GM23248 (cell line): Measurements from ENCODE around the gene ISG15.

Source experiments
- EZH2 ChIP-seq: fragments of 200-600 bp; sonication (generic); IDR thresholded peaks from 2 replicates; pipeline ENCODE4 v1.6.1; 2018; ENCODE audit warnings: antibody characterized with exemption, mild to moderate bottlenecking; ENCODE audit not compliant: insufficient read depth, poor library complexity, severe bottlenecking
- EZH2phosphoT487 ChIP-seq: fragments of 200-600 bp; sonication (generic); IDR thresholded peaks from 2 replicates; pipeline ENCODE4 v1.6.1; 2018; ENCODE audit warnings: antibody characterized with exemption, moderate library complexity, mild to moderate bottlenecking, low read depth; ENCODE audit not compliant: insufficient read depth

DNA sequence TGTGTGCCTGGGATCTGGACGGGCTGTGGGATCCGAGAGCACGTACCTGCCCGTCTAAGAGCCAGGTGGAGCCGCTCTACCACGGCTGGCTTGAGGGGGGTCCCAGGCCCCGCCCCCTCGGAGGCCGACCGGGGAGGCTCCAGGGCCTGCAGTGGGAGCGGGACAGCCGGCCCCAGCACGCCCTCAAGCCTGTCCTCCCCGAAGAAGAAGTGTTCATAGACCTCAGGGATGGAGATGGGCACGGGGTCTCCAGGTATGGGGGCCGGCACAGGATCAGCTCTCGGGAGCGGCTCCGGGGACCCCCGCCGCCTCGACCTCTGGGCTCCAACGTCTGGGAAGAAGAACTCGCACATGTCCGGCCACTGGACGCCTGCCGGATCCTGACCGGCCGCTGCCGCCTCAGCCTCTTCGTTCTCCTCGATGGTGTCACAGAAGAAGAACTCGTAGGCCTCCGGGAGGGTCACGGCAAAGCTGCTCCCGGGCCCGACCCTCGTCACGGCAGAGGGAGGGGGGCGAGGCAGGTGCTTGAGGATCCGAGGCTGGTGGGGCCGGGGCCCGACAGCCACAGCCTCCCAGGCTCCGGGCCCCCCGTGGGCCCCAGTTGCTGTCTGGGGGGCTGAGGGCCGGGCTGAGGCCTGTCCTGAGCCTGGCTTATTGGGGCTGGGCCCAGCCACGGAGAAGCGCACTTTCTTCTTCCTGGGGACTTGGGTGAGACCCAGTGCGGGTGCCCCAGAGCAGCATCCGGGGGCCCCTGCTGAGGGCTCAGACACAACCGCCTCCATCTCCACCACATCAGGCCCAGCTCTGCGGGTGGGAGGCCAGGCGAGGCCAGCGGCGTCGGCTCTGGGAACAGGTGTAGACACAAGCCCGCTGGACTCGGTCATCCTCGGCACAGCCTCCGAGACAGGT is 34.2 kb upstream of the ISG15 start:
- TF ChIP-seq EZH2 (no peak), EZH2phosphoT487 (no peak)
